ENCODE results near the gene SV2A.

The SV2A gene

DNA sequence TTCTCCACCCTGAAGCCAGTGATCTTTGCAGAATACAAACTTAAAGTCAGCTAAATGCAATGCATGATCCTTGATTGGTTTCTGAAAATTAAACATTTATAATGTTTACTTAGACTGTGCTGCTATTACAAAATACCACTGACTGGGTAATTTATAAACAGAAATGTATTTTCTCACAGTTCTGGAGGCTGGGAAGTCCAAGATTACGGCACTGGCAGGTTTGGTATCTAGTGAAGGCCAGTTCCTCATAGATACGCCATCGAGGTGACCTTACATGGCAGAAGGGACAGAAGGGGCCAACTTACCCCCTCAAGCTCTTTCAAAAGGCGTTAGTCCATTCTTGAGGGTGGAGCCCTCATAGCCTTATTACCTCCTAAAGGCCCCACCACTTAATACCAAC, 21.1 kb downstream of the SV2A start:
- Histone ChIP-seq H3K4me1 (ENCODE audit: insufficient read depth, low read length) (peaks cover 23% of the 10 kb centered on the region), H2AFZ (ENCODE audit: low read depth, low read length) (no peak overlapping the region), H3K9me3 (ENCODE audit: insufficient read depth, low read length, severe bottlenecking) (no peaks in the 10 kb centered on the region), H3K27me3 (ENCODE audit: insufficient read depth, low read length, poor library complexity) (no peaks in the 10 kb centered on the region), H3K4me2 (ENCODE audit: insufficient read depth, low read length) (no peak overlapping the region), H3K36me3 (ENCODE audit: insufficient read depth, low read length) (peaks cover 4% of the 10 kb centered on the region; the same call in 1 of the 2 replicates), H3K79me2 (ENCODE audit: insufficient read depth, low read length) (peaks cover 12% of the 10 kb centered on the region), H3K4me3 (ENCODE audit: low read depth in 1 of 2, low read length in 2 of 2) (no peak overlapping the region), H3K9ac (ENCODE audit: low read depth, low read length) (no peak overlapping the region), H4K20me1 (ENCODE audit: insufficient read depth, low read length) (no peaks in the 10 kb centered on the region), H3K27ac (ENCODE audit: low read length) (no peak overlapping the region)
- ATAC-seq (ENCODE audit: insufficient read depth, low read depth) = no peak
- TF ChIP-seq EZH2 (IDR thresholded peaks at IDR 0.05; ENCODE audit: borderline replicate concordance, low read depth, low read length, severe bottlenecking) = no peak
- TF ChIP-seq, protein P1, sequence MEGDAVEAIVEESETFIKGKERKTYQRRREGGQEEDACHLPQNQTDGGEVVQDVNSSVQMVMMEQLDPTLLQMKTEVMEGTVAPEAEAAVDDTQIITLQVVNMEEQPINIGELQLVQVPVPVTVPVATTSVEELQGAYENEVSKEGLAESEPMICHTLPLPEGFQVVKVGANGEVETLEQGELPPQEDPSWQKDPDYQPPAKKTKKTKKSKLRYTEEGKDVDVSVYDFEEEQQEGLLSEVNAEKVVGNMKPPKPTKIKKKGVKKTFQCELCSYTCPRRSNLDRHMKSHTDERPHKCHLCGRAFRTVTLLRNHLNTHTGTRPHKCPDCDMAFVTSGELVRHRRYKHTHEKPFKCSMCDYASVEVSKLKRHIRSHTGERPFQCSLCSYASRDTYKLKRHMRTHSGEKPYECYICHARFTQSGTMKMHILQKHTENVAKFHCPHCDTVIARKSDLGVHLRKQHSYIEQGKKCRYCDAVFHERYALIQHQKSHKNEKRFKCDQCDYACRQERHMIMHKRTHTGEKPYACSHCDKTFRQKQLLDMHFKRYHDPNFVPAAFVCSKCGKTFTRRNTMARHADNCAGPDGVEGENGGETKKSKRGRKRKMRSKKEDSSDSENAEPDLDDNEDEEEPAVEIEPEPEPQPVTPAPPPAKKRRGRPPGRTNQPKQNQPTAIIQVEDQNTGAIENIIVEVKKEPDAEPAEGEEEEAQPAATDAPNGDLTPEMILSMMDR (IDR thresholded peaks at IDR 0.05; ENCODE audit: borderline replicate concordance, extremely low read depth, low read length, poor library complexity, severe bottlenecking) = no peak
- no peak for DNase-seq

DNA sequence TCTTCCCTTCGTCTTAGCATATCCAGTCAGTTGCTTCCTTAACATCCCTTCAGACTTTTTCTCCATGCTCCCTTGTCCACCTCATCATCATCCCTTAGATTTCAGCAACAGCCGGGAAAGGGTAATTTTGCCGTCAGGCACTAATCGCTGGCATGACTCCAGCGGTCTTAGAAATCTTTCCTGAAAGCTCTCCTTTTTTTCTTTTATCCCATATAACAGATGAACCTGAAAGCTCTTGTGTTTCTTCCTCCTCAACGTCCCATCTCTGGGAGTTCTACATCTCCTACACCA, 28.7 kb downstream of the SV2A start:
- no peak for ATAC-seq (ENCODE audit: insufficient read depth, low read depth)
- Histone ChIP-seq H3K79me2 (ENCODE audit: insufficient read depth, low read length) (no peaks in the 10 kb centered on the region), H3K36me3 (ENCODE audit: insufficient read depth, low read length) (no peaks in the 10 kb centered on the region), H3K4me2 (ENCODE audit: insufficient read depth, low read length) (no peak overlapping the region), H3K9me3 (ENCODE audit: insufficient read depth, low read length, severe bottlenecking) (no peaks in the 10 kb centered on the region), H3K27me3 (ENCODE audit: insufficient read depth, low read length, poor library complexity) (no peaks in the 10 kb centered on the region), H3K9ac (ENCODE audit: low read depth, low read length) (no peak overlapping the region), H4K20me1 (ENCODE audit: insufficient read depth, low read length) (no peaks in the 10 kb centered on the region), H3K4me3 (ENCODE audit: low read depth in 1 of 2, low read length in 2 of 2) (no peak overlapping the region), H2AFZ (ENCODE audit: low read depth, low read length) (no peak overlapping the region), H3K4me1 (ENCODE audit: insufficient read depth, low read length) (no peaks in the 10 kb centered on the region), H3K27ac (ENCODE audit: low read length) (no peak overlapping the region)
- TF ChIP-seq, protein P1 (IDR thresholded peaks at IDR 0.05; ENCODE audit: borderline replicate concordance, extremely low read depth, low read length, poor library complexity, severe bottlenecking) = no peak
- DNase-seq = no peak

DNA sequence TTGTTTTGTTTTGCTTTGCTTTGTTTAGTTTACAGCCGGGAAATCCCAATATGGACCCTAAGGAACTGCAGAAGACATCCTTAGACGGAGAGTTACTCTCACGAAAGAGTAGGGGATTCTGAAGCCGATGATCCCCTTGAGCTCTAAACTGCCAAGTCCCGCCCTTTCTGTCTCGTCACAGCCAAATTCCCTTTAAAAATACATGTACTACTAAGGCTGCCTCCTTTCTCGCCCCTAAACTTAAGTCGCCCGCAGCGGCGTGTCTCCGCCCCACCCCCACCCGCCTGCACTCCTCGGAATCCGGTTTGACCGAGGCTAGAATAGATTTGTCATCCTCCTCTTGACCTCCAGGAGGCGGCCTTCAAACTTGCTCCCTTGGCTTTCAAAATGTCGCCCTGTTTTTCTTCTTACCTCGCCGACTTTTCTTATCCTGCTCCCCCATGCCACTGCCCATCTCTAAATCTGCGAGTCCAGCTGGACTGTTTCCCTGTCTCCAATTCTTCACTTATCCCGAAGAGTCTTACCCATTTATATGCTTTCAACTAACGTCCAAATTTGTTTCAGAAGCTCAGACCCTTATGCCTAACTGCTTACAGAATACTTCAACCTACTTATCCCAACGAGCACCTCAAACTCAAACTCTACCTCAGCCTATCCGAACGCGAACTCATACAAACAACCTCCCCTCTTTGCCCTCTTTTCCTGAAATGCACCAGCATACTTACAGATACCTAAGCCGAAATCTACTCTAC, 29.2 kb downstream of the SV2A start:
- Histone ChIP-seq H3K4me1 (ENCODE audit: insufficient read depth, low read length) (no peaks in the 10 kb centered on the region), H2AFZ (ENCODE audit: low read depth, low read length) (no peak overlapping the region), H3K79me2 (ENCODE audit: insufficient read depth, low read length) (no peaks in the 10 kb centered on the region), H4K20me1 (ENCODE audit: insufficient read depth, low read length) (no peaks in the 10 kb centered on the region), H3K27me3 (ENCODE audit: insufficient read depth, low read length, poor library complexity) (no peaks in the 10 kb centered on the region), H3K9me3 (ENCODE audit: insufficient read depth, low read length, severe bottlenecking) (no peaks in the 10 kb centered on the region), H3K4me3 (ENCODE audit: low read depth in 1 of 2, low read length in 2 of 2) (no peak overlapping the region), H3K36me3 (ENCODE audit: insufficient read depth, low read length) (no peaks in the 10 kb centered on the region), H3K4me2 (ENCODE audit: insufficient read depth, low read length) (no peak overlapping the region), H3K9ac (ENCODE audit: low read depth, low read length) (no peak overlapping the region), H3K27ac (ENCODE audit: low read length) (no peak overlapping the region)
- TF ChIP-seq EZH2 (IDR thresholded peaks at IDR 0.05; ENCODE audit: borderline replicate concordance, low read depth, low read length, severe bottlenecking) = no peak
- TF ChIP-seq, protein P1 (IDR thresholded peaks at IDR 0.05; ENCODE audit: borderline replicate concordance, extremely low read depth, low read length, poor library complexity, severe bottlenecking) = no peak
- no peak for DNase-seq
- no peak for ATAC-seq (ENCODE audit: insufficient read depth, low read depth)
